ENCODE data around the gene IMP4. TPM values are rescaled to one million over a fixed set of nuclear protein-coding genes. Genes with fewer than 3 reads are reported as not detected.

IMP4 gene
- total RNA-seq, 1 donor from 2014 or later: 37.5 TPM

DNA sequence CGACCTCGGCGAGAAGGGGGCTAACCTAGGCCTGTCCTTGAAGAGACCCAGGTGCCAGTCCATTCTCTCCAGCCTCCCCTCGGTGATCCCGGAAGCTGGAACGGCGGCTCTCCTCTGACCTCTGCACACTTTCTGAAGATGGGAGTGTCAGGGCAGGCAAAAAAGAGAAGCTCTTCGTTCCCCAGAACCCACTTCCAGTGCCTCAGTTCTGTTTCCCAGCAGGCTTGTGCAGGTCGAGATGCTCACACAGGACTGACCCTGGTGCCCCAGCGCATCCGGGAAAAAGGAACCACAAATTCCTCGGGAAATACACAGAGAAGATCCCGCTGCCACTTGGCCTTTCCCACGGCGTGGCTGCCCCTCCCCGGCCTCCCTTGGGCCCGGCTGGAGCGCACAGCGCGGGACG lies 12.5 kb downstream of the IMP4 start:
- no peak for FAIRE-seq
- no peak for DNase-seq (ENCODE audit: low spot score in 2 of 2)

DNA sequence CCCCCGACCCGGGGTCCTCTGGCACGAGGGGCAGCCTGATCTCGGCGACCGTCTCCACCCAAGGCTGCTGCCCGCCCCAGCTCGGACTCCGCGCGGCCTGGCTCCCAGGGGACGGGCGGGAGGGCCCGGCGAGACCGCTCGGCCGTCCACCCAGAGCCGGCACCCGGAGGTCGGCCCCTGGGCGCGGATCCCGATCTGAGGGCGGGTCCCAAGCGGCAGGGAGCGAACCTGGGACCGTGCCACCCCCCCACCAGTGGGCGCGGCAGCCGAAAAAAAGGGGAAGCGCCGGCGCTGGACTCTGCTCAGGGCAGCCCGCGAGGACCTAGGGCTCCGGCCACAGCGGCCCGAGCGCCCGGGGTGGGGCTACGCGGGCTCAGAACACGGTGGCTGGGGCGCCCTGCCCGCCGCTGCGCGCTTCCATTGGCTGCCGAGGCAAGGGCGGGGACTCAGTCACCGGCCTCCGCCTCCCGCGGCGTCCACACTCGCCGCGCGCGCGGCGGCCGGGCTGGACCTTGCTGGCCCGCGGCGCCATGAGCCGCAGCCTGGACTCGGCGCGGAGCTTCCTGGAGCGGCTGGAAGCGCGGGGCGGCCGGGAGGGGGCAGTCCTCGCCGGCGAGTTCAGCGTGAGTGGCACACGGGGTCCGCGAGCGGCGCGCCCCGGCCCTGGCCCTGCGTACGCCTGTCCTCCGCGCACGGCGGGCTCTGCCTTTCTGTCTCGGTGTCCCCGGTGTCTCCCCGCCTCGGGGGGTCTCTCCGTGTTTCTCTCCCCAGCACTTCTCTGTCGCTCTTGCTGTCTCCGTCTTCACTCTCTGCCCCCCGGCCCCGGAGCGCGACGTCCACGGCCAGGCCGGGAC lies 13.1 kb downstream of the IMP4 start, which contains the start of gene PTPN18:
Gene PTPN18 (plus strand): TSS at position 479 of the 854 bp plus-strand sequence. CDS start 52 bp downstream, at position 531.
- peak; percentile 88 to 90 for DNase-seq (ENCODE audit: low spot score in 2 of 2)
- no peak for FAIRE-seq

DNA sequence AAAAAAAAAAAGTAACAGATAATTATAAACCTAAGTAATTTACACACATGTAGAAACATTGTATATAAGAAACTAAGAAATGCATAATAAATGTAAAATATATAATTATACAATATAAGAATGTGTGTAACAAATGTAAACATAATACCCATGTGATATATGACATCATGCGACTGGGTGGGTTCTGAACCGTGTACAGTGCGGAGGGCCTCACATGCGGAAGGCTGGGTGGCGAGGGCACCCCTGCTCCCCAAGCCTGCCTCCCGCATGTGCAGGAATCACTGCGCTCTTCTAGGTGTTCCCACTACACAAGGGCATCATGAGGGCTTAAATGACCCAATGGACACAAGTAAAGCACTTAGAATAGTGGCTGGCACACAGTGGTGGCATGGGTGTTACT lies 15.2 kb downstream of the IMP4 start:
- no peak for FAIRE-seq

GRCh38 chr2:130358420-130359350 lies 16.0 kb downstream of the IMP4 start:
- FAIRE-seq (no peak), DNase-seq (ENCODE audit: low spot score in 2 of 2) (no peak)

More for the DNA sequence above, 15.2 kb downstream of the IMP4 start:
- DNase-seq (ENCODE audit: low spot score in 2 of 2): no peak

DNA sequence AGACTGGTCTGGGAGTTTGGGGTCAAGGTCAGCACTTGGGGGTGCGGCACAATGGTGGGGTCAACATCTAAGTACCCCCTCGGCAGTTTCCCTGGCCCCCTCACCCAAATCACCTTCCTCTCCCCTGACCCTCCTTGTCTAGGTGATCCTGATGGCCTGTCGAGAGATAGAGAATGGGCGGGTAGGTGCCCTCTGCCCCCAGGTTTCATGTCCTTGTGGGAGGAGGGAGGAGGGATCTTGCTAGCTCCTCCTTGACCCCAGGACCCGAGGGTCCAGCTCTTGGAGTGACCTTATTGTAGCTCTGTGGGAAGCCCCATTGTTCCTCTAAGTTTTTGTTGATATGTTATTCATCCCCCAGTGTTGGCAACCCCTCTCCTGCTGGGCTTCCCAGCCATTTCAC lies 16.8 kb downstream of the IMP4 start:
- no peak for DNase-seq (ENCODE audit: low spot score in 2 of 2)
- no peak for FAIRE-seq

GRCh38 chr2:130363479-130363878 lies 20.8 kb downstream of the IMP4 start:
- DNase-seq (ENCODE audit: low spot score in 2 of 2) (no peak), FAIRE-seq (no peak)

GRCh38 chr2:130365075-130365474 lies 22.4 kb downstream of the IMP4 start:
- DNase-seq (ENCODE audit: low spot score in 2 of 2) (no peak), FAIRE-seq (no peak)

DNA sequence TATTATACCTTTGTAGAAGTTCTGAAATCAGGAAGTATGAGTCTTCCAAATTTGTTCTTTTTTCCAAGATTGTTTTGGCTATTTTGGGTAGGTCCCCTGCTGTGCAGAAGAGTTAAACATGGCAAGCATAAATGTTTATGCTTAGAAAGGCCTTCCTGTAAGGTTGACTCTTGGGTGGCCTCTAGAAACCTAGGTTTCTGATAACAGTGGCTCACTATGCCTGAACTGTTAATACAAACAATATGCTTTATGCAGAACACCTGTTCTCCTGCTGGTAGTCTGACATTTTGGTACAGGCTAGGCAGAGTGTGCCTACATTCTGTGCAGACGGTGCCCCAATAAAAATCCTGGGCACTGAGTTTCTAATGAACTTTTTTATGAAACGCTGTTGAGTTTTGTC lies 23.3 kb downstream of the IMP4 start:
- FAIRE-seq (no peak), DNase-seq (ENCODE audit: low spot score in 2 of 2) (no peak)

- no peak for DNase-seq (ENCODE audit: low spot score in 2 of 2)
- no peak for FAIRE-seq
These were observed 24.0 kb downstream of the IMP4 start for GRCh38 chr2:130366720-130367119.

- DNase-seq (ENCODE audit: low spot score in 2 of 2) (no peak), FAIRE-seq (no peak)
These were observed 26.1 kb downstream of the IMP4 start for GRCh38 chr2:130368786-130369185.

GRCh38 chr2:130369311-130369964 lies 26.7 kb downstream of the IMP4 start:
- DNase-seq (ENCODE audit: low spot score in 2 of 2) (no peak), FAIRE-seq (no peak)

DNA sequence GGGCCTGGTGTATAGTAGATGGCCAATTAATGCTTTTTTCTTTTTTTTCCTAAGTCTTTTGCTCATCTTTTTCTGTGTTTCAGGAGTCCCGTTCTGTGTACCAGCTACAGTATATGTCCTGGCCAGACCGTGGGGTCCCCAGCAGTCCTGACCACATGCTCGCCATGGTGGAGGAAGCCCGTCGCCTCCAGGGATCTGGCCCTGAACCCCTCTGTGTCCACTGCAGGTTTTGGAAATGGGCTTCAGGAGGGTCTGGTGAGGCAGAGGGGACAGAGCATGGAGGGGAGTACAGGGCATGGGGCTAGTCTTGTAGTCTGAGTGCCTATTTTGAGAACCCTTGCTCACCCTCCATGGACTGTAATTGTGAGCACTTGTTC lies 27.3 kb downstream of the IMP4 start:
- FAIRE-seq (no peak), DNase-seq (ENCODE audit: low spot score in 2 of 2) (no peak)

GRCh38 chr2:130370490-130370889 lies 27.8 kb downstream of the IMP4 start:
- DNase-seq (ENCODE audit: low spot score in 2 of 2) (no peak), FAIRE-seq (no peak)

DNA sequence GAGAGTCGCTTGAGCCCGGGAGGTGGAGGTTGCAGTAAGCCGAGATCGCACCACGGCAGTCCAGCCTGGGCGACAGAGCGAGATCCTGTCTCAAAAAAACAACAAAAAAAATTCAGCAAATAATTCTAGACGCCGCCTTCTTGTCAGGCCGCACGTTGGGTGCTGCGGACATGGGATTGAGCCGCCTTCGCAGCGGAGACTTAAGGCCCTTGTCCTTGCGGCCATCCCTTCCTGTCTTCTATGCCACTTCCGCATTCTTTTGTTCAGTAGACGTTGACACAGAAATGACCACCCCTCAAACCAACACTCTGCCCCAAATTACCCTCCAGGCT lies 29.0 kb downstream of the IMP4 start:
- FAIRE-seq (no peak), DNase-seq (ENCODE audit: low spot score in 2 of 2) (peak in 1 of 2 donors; percentile 46)

GRCh38 chr2:130372055-130372832 lies 29.5 kb downstream of the IMP4 start:
- DNase-seq (ENCODE audit: low spot score in 2 of 2) (peak; percentile 83 to 88), FAIRE-seq (no peak)

GRCh38 chr2:130372833-130373807 lies 30.4 kb downstream of the IMP4 start:
- FAIRE-seq (no peak), DNase-seq (ENCODE audit: low spot score in 2 of 2) (peak in 1 of 2 donors; percentile 37)

GRCh38 chr2:130373808-130374365 lies 31.2 kb downstream of the IMP4 start:
- DNase-seq (ENCODE audit: low spot score in 2 of 2): no peak
- no peak for FAIRE-seq

DNA sequence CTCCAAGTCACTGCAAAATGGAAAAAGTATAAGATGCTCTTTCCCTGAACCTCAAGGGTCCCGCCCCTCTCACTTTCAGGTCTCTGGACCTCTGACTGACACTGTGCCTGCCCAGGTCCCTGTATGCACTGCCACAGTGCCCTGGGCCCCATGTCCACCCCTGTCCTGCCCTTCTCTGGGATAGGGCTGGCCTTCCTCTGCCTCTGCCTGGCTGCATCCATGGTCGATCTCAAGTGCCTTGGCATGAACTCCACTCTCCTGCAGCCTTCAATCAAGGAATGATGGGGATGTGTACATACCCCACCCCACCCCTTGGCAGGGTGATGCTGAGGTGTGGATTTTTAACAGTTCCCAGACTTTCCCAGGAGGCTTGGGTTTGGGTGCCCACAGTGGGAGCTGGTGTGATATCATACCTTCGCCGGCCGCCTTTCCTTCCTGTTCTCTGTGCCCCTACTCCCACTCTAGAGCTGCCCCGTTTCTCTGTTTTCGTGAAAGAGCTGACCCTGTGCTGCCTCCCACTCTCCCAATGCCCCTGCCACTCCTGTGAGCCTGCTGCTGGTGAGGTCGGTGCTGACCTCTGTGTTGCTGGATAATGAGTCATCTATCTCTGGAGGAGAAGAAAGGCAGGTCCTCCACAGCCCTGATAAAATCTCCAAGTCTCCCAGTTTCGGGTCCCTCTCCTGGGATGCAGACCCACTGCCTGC lies 32.0 kb downstream of the IMP4 start:
- no peak for FAIRE-seq
- no peak for DNase-seq (ENCODE audit: low spot score in 2 of 2)
